HG03139 (cell line): ENCODE results near the gene LY6G6D.
"Not testable (repeated sequence)": the region's sequence is repeated elsewhere in the genome, so short reads cannot be mapped to it uniquely, and the experiment has no call there.

ENCODE experiments used
- ATAC-seq: cut with Tn5 transposase; IDR thresholded peaks from one replicate; pipeline ENCODE4 v1.9.1; 2021; ENCODE audit not compliant: unreplicated experiment

Gene LY6G6D

GRCh38 chr6:31691564-31692108 lies 23.5 kb upstream of the LY6G6D start:
- ATAC-seq, result no peak

GRCh38 chr6:31692353-31692752 lies 22.8 kb upstream of the LY6G6D start:
- ATAC-seq, result no peak

DNA sequence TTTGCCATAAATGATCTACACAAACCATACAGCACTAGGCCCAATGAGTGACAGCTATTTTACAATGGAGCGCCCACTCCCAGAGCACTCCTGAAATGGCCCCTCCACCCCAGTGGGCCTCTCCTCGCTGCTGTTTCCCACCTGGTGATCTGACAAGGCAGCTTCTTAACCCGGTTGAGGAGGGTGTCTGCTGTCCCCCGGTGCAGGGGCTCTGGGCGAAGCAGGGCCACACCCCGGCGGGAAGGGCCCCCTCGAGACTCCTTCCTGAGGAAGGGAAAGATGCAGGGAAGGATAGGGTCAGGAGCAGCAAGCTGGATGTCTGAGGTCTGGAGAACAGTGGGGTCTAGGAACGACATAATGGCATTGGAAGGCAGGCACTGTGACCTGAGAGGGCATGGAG lies 22.3 kb upstream of the LY6G6D start:
- no peak for ATAC-seq

GRCh38 chr6:31693535-31693934 lies 21.6 kb upstream of the LY6G6D start:
- ATAC-seq, result no peak

- no peak for ATAC-seq
These were observed 17.6 kb upstream of the LY6G6D start for GRCh38 chr6:31697555-31697954.

GRCh38 chr6:31700740-31701401 lies 14.3 kb upstream of the LY6G6D start:
- no peak for ATAC-seq

- no peak for ATAC-seq
These were observed 13.3 kb upstream of the LY6G6D start for GRCh38 chr6:31701666-31702404.

- no peak for ATAC-seq
These were observed 12.7 kb upstream of the LY6G6D start for GRCh38 chr6:31702405-31702818.

- ATAC-seq, result peak; percentile 90
These were observed 12.1 kb upstream of the LY6G6D start, which contains the start of gene ABHD16A for GRCh38 chr6:31702819-31703716. Gene ABHD16A, minus strand, starts transcription at chr6:31703324. Its CDS starts 43 bp downstream, at chr6:31703281.

- ATAC-seq, result no peak
These were observed 9.2 kb upstream of the LY6G6D start for GRCh38 chr6:31705931-31706330.

GRCh38 chr6:31706599-31706998 lies 8.5 kb upstream of the LY6G6D start, which contains the start of gene LY6G6F:
Gene LY6G6F, plus strand, starts transcription at chr6:31706866. Its CDS starts 41 bp downstream, at chr6:31706907.
- ATAC-seq, result no peak

- no peak for ATAC-seq
These were observed 7.4 kb upstream of the LY6G6D start for GRCh38 chr6:31707701-31708100.

- ATAC-seq, result no peak
These were observed 6.9 kb upstream of the LY6G6D start for GRCh38 chr6:31708224-31708623.

GRCh38 chr6:31709157-31709556 lies 6.0 kb upstream of the LY6G6D start:
- not testable (repeated sequence) for ATAC-seq

DNA sequence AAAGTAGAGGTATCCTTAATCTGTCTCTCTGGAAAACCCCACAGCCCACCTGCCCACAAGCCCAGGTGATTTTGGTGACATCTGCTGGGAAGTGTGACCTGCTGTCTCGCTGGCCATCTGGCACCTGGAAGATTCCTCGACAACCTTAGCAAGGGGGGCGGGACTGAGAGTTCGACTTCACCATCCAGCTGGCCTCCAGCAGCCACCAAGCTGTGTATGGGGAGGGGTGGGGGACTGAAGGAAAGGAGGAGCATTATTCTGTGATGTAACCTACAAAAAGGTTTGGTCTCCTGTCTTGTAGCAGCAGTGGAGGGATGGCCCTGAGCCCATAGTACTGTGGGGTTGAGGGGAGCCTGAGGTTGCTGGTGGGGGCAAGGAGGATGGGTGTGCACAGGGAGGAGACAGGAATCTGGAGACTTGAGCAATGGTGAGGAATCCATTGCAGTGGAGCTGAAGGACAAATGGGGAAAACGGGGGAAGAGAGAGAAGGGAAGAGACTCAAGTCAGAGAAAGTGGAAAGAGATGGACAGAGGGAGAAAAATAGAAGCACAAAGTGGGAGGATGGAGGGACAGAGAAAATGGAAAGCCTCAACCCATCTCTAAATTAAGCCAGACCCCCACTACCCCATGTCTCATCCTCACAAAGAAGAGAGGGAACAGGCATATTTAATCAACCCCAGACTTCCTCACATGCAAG lies 4.5 kb upstream of the LY6G6D start:
- ATAC-seq, result no peak

GRCh38 chr6:31711233-31711632 lies 3.9 kb upstream of the LY6G6D start:
- ATAC-seq, result no peak

GRCh38 chr6:31712296-31712695 lies 2.9 kb upstream of the LY6G6D start:
- no peak for ATAC-seq

DNA sequence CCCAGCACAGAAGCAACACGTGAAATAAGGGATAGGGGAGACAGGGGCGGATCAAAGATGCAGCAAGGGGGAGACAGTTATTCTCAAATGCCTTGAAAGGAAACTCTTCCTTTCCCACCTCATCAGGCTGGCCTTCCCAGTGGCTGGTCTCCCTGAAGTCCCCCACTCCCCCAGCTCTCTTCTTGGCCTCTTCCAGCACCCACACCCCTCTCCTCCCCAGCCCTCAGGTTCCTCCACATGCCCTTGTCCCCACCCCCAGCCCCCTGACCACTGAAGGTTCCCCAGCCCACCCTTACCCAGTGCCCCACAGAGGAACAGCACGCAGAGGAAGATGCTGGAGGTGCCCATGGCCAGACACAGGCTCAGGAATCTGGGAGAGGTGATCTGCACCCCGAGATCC lies 1.7 kb upstream of the LY6G6D start:
- ATAC-seq, result no peak

DNA sequence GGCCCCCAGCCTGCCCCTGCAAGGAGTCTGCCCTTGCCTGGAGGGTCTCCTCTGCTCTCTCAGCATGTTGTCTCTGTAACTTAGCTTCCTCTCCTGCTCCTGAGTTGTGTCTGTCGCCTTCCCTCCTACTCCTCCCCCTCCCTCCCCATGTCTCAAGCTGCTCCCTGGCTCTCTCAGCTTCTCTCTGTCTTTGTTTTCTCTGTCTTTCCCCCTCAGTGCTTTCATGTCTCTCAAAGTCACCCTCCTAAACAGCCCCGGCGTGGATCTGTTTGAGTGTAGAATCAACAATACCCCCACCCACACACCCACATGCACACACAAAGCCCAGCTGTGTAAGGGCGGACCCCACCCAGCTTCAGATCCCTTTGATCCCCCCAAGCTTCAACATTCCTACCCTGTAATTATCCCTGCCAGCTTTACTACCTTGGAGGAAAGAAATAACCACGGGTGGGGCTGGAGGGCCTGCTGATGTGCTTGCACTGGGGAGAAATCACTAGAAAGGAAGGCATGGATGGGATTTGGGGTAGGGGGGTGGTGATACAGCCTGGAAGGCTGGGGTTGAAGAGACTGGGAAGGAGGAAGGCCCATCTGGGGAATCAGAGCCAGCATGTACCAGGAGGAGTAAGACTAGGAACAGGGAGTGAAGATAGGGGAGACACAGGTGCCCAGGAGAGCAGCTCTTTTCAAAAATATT lies 1.0 kb upstream of the LY6G6D start:
- ATAC-seq, result no peak
